ENCODE results near the gene NEDD4. TPM values are rescaled to one million over a fixed set of nuclear protein-coding genes. Genes with fewer than 3 reads are reported as not detected.
A peak's percentile ranks its signal among the peaks of the same experiment; 100 is the strongest.
"Not testable (repeated sequence)": the region's sequence is repeated elsewhere in the genome, so short reads cannot be mapped to it uniquely, and the experiment has no call there.

Gene NEDD4
- total RNA-seq, 1 donor from 2014 or later: 25.1 TPM

GRCh38 chr15:55800216-55800615 is 193.2 kb downstream of the NEDD4 start:
- DNase-seq (ENCODE audit: low spot score) (no peak), ATAC-seq (no peak)
- intact Hi-C loops (cut with DNase I): no loop called here

- intact Hi-C loops (cut with DNase I): no loop called here
- no peak for DNase-seq (ENCODE audit: low spot score)
- no peak for ATAC-seq
These were observed 193.9 kb downstream of the NEDD4 start for GRCh38 chr15:55799291-55800212.

GRCh38 chr15:55796321-55796965 is 197.0 kb downstream of the NEDD4 start:
- no peak for ATAC-seq
- intact Hi-C loops (cut with DNase I): no loop called here
- no peak for DNase-seq (ENCODE audit: low spot score)

- ATAC-seq: no peak
- intact Hi-C loops (cut with DNase I): no loop called here
These were observed 198.4 kb downstream of the NEDD4 start for GRCh38 chr15:55795031-55795430.

GRCh38 chr15:55791551-55792400 is 201.6 kb downstream of the NEDD4 start:
- ATAC-seq (no peak), DNase-seq (ENCODE audit: low spot score) (no peak)
- intact Hi-C loops (cut with DNase I): no loop called here

More at GRCh38 chr15:55795031-55795430, 198.4 kb downstream of the NEDD4 start:
- DNase-seq (ENCODE audit: low spot score): no peak

GRCh38 chr15:55789066-55789660 is 204.2 kb downstream of the NEDD4 start:
- ATAC-seq (peak; percentile 63), DNase-seq (ENCODE audit: low spot score) (peak; percentile 65)
- intact Hi-C loops (cut with DNase I): no loop called here

GRCh38 chr15:55786341-55786740 is 207.1 kb downstream of the NEDD4 start:
- no peak for DNase-seq (ENCODE audit: low spot score)
- intact Hi-C loops (cut with DNase I): no loop called here
- ATAC-seq: no peak

GRCh38 chr15:55785593-55785992 is 207.8 kb downstream of the NEDD4 start:
- intact Hi-C loops (cut with DNase I); ATAC-seq: not testable (repeated sequence)

GRCh38 chr15:55784286-55784685 is 209.1 kb downstream of the NEDD4 start:
- intact Hi-C loops (cut with DNase I): no loop called here
- no peak for DNase-seq (ENCODE audit: low spot score)
- no peak for ATAC-seq

More at GRCh38 chr15:55785593-55785992, 207.8 kb downstream of the NEDD4 start:
- DNase-seq (ENCODE audit: low spot score): not testable (repeated sequence)

GRCh38 chr15:55782901-55783300 is 210.5 kb downstream of the NEDD4 start:
- no peak for ATAC-seq
- DNase-seq (ENCODE audit: low spot score): no peak
- intact Hi-C loops (cut with DNase I): no loop called here

- intact Hi-C loops (cut with DNase I): no loop called here
- DNase-seq (ENCODE audit: low spot score): no peak
These were observed 213.1 kb downstream of the NEDD4 start for GRCh38 chr15:55780292-55780691.

GRCh38 chr15:55778932-55779331 is 214.5 kb downstream of the NEDD4 start:
- DNase-seq (ENCODE audit: low spot score): no peak
- intact Hi-C loops (cut with DNase I): no loop called here
- no peak for ATAC-seq

More at GRCh38 chr15:55780292-55780691, 213.1 kb downstream of the NEDD4 start:
- ATAC-seq: no peak
